Mononuclear cell (primary cell): ENCODE data around the gene TECPR2. TPM values are rescaled to one million over a fixed set of nuclear protein-coding genes. Genes with fewer than 3 reads are reported as not detected.

Experiments used
- H3K27me3 ChIP-seq: 2 replicates; pipeline ENCODE4 v1.6.0; 2011; ENCODE audit warnings: low read length, control low read depth; ENCODE audit not compliant: insufficient read depth
- H3K4me1 ChIP-seq: 2 replicates; pipeline ENCODE4 v1.5.1; 2011; ENCODE audit warnings: mild to moderate bottlenecking, low read length, control low read depth; ENCODE audit not compliant: insufficient read depth
- H3K4me3 ChIP-seq: 2 replicates; pipeline ENCODE4 v1.5.1; 2011; ENCODE audit warnings: mild to moderate bottlenecking, low read length, moderate library complexity
- H3K9me3 ChIP-seq: 2 replicates; pipeline ENCODE4 v1.5.1; 2011; ENCODE audit warnings: low read depth, mild to moderate bottlenecking, control low read depth, low read length
- total RNA-seq: library from RNA; depleted of rRNA; stranded (reverse); fragments of >200 nt; gene quantifications from one replicate; pipeline ENCODE4 v1.2.3, GENCODE V29; 2012

TECPR2 gene
- total RNA-seq, 1 donor: 2.7 TPM

- H3K4me1 ChIP-seq: peaks cover 12% of the 10 kb centered on the region
- H3K27me3 ChIP-seq: no peaks in the 10 kb centered on the region
- H3K9me3 ChIP-seq: no peaks in the 10 kb centered on the region
- H3K4me3 ChIP-seq: no peak overlapping the region
These were observed 26.5 kb downstream of the TECPR2 start for GRCh38 chr14:102389246-102389645.

- Histone ChIP-seq H3K27me3 (no peaks in the 10 kb centered on the region), H3K9me3 (no peaks in the 10 kb centered on the region), H3K4me3 (no peak overlapping the region), H3K4me1 (peaks cover 21% of the 10 kb centered on the region)
These were observed 27.5 kb downstream of the TECPR2 start for GRCh38 chr14:102390064-102390855.

GRCh38 chr14:102392506-102392905 is 29.8 kb downstream of the TECPR2 start:
- no peaks in the 10 kb centered on the region for H3K9me3 ChIP-seq
- H3K4me3 ChIP-seq: no peak overlapping the region
- H3K27me3 ChIP-seq: no peaks in the 10 kb centered on the region
- H3K4me1 ChIP-seq: peaks cover 21% of the 10 kb centered on the region

GRCh38 chr14:102394717-102395375 is 32.1 kb downstream of the TECPR2 start:
- H3K4me1 ChIP-seq: peaks cover 18% of the 10 kb centered on the region
- H3K4me3 ChIP-seq: no peak overlapping the region
- H3K27me3 ChIP-seq: no peaks in the 10 kb centered on the region
- no peaks in the 10 kb centered on the region for H3K9me3 ChIP-seq

GRCh38 chr14:102396521-102396920 is 33.8 kb downstream of the TECPR2 start:
- peaks cover 12% of the 10 kb centered on the region for H3K4me1 ChIP-seq

GRCh38 chr14:102403028-102403427 is 40.3 kb downstream of the TECPR2 start:
- H3K4me3 ChIP-seq: no peak overlapping the region
- peaks cover 18% of the 10 kb centered on the region for H3K9me3 ChIP-seq
- H3K4me1 ChIP-seq: no peaks in the 10 kb centered on the region
- H3K27me3 ChIP-seq: no peaks in the 10 kb centered on the region

More at GRCh38 chr14:102396521-102396920, 33.8 kb downstream of the TECPR2 start:
- Histone ChIP-seq H3K4me3 (no peak overlapping the region), H3K27me3 (no peaks in the 10 kb centered on the region), H3K9me3 (no peaks in the 10 kb centered on the region)

GRCh38 chr14:102407258-102407657 is 44.5 kb downstream of the TECPR2 start:
- Histone ChIP-seq H3K4me3 (no peak overlapping the region), H3K4me1 (no peaks in the 10 kb centered on the region), H3K27me3 (no peaks in the 10 kb centered on the region), H3K9me3 (peaks cover 15% of the 10 kb centered on the region)

- H3K4me3 ChIP-seq: no peak overlapping the region
- no peaks in the 10 kb centered on the region for H3K4me1 ChIP-seq
- no peaks in the 10 kb centered on the region for H3K27me3 ChIP-seq
- no peaks in the 10 kb centered on the region for H3K9me3 ChIP-seq
These were observed 46.0 kb downstream of the TECPR2 start for GRCh38 chr14:102408724-102409123.

- Histone ChIP-seq H3K27me3 (no peaks in the 10 kb centered on the region), H3K9me3 (no peaks in the 10 kb centered on the region)
These were observed 52.9 kb downstream of the TECPR2 start for GRCh38 chr14:102415671-102416070.

GRCh38 chr14:102417001-102417431 is 54.3 kb downstream of the TECPR2 start:
- no peaks in the 10 kb centered on the region for H3K9me3 ChIP-seq
- H3K27me3 ChIP-seq: no peaks in the 10 kb centered on the region
- H3K4me1 ChIP-seq: no peaks in the 10 kb centered on the region
- H3K4me3 ChIP-seq: no peak overlapping the region

More at GRCh38 chr14:102415671-102416070, 52.9 kb downstream of the TECPR2 start:
- Histone ChIP-seq H3K4me1 (no peaks in the 10 kb centered on the region), H3K4me3 (no peak overlapping the region)

GRCh38 chr14:102417646-102418045 is 54.9 kb downstream of the TECPR2 start:
- Histone ChIP-seq H3K4me3 (no peak overlapping the region), H3K4me1 (no peaks in the 10 kb centered on the region), H3K9me3 (no peaks in the 10 kb centered on the region), H3K27me3 (no peaks in the 10 kb centered on the region)

GRCh38 chr14:102418169-102418852 is 55.6 kb downstream of the TECPR2 start:
- no peaks in the 10 kb centered on the region for H3K27me3 ChIP-seq
- no peaks in the 10 kb centered on the region for H3K4me1 ChIP-seq
- H3K4me3 ChIP-seq: no peak overlapping the region
- H3K9me3 ChIP-seq: no peaks in the 10 kb centered on the region

GRCh38 chr14:102418853-102419240 is 56.1 kb downstream of the TECPR2 start:
- Histone ChIP-seq H3K27me3 (no peaks in the 10 kb centered on the region), H3K4me3 (no peak overlapping the region), H3K9me3 (no peaks in the 10 kb centered on the region), H3K4me1 (no peaks in the 10 kb centered on the region)

GRCh38 chr14:102419276-102419675 is 56.5 kb downstream of the TECPR2 start:
- no peaks in the 10 kb centered on the region for H3K27me3 ChIP-seq
- no peaks in the 10 kb centered on the region for H3K4me1 ChIP-seq
- H3K9me3 ChIP-seq: no peaks in the 10 kb centered on the region
- no peak overlapping the region for H3K4me3 ChIP-seq

GRCh38 chr14:102419716-102420115 is 57.0 kb downstream of the TECPR2 start:
- Histone ChIP-seq H3K4me3 (no peak overlapping the region), H3K4me1 (no peaks in the 10 kb centered on the region), H3K27me3 (no peaks in the 10 kb centered on the region), H3K9me3 (no peaks in the 10 kb centered on the region)
